HG03095 (cell line): ENCODE measurements around the gene SORD.
"Not testable (repeated sequence)": the region's sequence is repeated elsewhere in the genome, so short reads cannot be mapped to it uniquely, and the experiment has no call there.

Experiments used
- ATAC-seq: cut with Tn5 transposase; IDR thresholded peaks from one replicate; pipeline ENCODE4 v1.9.1; 2021; ENCODE audit warnings: moderate library complexity; ENCODE audit not compliant: unreplicated experiment

The SORD gene

DNA sequence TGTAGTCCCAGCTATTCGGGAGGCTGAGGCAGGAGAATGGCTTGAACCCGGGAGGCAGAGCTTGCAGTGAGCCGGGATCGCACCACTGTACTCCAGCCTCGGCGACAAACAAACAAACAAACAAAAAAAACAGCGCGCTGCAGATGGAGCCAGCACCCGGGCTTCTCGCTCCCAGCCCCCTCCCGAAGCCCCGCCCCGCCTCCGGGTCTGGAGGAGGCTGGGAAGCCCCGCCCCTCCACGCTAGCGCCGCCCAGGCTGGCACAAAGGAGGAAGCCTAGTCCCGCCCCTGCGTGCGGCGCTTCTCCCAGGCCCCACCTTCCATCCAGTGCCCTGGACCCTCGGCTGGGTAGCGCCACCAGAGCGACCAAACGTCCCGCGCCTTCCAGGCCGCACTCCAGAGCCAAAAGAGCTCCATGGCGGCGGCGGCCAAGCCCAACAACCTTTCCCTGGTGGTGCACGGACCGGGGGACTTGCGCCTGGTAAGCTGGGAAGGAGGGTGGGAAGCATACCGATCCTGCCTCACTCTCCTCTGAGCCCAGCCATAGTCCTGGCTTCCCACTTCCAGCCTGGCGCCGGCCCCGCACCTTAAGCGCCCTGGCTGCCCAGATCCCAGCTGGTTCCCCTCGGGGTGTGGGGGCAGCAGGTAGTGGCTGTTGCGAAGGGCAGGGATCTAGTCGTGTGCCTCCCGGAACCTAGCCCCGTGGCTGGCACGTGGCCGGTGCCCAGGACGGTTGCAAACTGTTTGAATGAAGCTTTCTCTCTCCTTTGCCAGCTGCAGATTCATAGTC is at the start of gene SORD:
Gene SORD (plus strand): TSS at position 325 of the 788 bp plus-strand sequence. CDS start 89 bp downstream, at position 414.
- ATAC-seq: peak; percentile 94

DNA sequence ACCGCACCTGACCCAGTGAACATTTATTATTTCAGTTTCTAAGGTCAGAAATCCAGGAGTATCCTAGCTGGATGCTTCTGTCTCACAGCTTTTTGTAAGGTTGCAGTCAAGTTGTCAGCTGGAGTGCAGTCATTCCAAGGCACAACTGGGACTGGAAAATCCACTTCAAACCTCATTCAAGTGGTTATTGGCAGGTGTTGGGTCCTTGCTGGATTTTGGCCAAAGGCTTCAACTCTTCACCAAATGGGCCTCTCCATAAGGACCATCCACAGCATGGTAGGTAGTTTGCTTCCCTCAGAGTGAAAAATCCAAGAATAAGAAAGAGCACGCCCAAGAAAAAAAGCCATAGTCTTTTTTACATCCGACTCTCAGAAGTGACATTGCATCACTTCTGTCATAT is 46.8 kb upstream of the SORD start:
- ATAC-seq: not testable (repeated sequence)

DNA sequence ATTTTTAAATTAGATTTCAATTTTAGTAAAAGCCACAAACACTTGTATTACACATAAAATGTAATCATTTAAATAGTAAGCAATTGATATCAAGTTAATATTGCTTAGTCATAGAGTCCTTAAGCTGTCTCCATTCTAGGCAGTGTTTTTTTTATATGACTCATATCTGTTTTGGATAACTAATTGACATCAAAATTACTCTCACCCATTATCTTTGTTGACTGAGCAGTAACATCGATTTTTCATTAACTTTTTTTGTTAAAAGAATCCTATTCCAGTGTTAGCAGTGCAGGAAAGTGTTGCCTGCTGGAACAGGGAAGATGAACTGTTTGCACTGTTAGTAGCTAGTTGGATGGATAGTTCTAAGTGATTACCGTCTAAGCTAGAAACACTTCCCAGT is 45.2 kb upstream of the SORD start:
- ATAC-seq: not testable (repeated sequence)

DNA sequence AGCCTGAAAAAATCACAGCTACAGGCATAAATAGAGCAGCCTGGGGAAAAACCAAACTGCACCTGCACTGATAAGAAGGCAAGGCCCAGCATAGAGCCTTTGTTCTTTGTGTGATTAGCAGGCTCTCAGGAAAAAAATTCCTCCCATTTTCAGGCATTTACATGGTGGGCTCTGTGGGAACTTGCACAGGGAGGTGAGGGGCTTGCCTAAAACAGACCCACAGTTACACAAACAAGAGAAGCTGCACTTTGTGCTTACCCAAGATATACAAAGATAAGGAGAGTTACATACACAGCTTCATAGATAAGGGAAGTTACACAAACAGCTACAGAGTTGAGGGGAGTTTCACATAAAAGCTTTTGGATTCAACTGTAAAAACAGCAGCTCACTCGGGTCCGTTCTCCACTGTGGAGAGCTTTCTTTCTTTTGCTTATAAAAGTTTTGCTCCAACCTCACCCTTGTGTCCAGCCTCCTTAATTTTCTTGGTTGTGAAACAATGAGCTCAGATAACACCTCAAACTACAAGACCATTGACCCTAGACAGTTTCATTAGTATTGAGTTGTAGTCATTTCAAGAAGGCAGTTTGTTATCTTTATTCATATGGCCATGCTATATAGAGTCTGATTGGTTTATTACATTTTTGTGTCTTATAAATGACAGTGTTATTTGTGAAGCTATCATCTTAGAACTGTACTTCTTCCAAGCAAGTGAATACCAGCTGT is 43.2 kb upstream of the SORD start:
- not testable (repeated sequence) for ATAC-seq

DNA sequence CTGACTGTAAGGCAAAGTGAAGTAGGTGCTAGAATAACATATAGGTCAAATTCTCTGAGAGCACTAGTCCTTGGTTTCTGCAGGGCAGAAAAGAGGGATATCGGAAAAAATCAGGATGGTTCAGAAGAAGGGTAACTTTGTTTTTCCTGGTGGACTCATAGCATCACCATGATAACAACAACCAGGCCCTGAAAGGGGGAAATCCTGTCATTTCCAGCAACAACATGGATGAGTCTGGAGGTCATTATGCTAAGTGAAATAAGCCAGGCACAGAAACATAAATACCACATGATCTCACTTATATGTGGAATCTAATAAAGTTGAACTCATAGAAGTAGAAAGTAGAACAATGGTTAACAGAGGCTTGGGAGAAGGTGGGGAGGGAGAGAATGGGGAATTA is 38.9 kb upstream of the SORD start:
- not testable (repeated sequence) for ATAC-seq

DNA sequence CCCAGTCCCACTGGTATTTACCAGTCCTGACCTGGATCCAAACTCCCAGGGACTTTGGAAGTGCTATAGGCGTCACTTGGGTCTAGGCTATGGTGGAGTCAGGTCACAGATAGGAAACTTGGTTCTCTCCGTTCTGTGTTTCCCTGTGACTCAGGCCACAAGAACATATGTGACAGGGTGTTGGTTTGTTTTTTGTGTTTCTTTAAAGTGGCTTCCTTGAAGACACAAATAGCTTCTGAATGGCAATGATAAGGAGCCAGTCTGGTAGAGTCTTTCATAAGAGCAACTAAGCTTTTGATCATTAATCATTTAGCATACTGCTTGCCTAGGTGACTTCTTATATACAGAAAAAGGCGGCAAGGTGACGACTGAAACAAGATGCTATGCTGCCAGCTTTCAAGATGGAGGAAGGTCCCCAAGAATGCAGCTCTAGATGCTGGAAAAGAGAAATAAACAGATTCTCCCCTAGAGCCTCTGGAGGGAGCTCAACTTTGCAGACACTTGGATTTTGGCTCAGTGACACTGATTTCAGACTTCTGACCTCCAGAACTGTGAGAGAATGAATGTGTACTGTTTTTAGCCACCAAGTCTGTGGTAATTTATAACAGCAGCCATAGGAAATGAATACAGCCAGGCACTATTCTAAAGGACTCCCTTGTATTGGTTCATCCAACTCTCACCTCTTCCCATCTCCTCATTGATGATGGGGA is 36.5 kb upstream of the SORD start:
- ATAC-seq: not testable (repeated sequence)

DNA sequence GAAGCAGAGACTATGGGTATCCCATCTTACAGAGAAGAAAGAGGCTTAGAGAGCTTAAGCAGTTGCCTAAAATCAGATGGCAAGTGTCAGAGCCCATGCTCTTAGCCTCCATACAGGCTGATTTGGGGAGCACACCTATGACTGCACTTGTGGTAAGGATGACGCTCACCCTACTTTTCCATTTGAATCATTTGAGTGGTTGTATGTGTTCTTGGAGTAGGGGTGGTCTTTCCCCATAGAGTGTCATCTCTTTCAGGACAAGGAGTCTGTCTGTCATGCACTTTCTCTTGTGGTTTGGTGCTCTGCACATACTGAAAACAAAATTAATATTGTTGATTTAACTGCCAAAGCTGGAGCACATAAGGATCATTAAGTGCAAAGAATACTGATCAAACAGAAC is 35.3 kb upstream of the SORD start:
- ATAC-seq: not testable (repeated sequence)

DNA sequence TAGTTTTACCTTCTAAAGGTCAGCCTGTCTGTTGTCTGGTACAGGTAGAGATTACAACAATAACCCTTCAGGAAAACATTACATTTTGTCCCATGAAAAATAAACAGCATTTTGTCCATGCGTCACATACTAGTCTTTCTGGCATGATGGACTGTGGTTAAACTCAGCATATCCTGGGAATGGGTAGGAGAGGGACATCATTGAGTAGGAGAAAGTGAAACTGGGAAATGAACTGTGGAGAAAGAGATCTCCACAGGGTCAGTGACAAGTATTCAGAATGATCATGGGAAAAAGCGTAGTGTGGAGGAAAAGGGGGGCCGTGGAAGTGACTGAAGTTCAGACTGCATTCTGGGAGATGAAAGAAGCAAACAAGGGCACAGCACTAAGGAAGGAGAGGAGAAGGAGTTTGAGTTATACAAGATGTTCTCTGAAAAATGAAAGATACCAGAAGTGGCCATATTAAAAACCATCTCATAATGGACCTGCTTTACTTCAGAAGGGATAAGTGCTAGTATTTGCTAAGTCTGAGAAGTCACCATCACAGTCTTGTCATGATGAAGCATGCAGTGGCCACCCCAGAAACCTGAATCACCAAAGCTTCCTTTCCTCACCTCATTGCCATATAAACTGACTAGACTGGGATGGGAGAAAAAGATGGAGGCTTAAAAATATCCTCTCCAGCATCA is 34.7 kb upstream of the SORD start:
- ATAC-seq: not testable (repeated sequence)

DNA sequence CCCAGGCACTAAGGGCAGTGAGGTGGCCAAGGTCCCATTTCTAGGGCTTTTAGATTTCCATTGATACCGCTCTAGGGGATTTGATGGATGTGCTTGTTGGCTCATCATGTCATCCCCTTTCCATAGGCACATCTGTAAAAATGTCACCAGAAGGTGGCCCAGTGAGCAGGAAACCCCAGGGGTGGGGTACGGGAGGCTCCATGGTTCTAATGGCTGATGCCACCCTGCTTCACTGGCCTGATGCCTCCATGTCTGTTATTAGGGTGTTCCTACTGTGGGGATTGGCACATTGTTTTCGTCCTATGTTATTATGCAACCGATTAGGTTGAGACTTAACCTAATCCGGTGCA is 34.1 kb upstream of the SORD start:
- ATAC-seq: not testable (repeated sequence)

DNA sequence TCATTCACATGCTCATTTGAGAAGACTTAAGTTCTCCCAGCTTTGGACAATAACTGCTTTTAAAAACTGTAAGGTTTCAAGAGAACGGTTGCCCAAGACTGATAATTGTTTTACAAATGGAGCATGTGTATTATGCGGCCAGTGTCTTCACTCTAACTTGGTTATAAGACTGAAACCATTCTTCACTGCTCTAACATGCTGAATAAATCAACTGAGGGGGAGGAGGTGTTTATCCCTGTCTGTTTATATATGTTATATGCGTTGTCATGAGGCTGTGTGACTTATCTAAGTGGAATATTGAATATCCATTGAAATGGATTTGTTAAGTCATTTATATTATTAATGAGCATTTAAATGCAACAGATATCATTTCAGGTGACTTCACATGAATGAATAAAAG is 25.4 kb upstream of the SORD start:
- ATAC-seq: not testable (repeated sequence)

DNA sequence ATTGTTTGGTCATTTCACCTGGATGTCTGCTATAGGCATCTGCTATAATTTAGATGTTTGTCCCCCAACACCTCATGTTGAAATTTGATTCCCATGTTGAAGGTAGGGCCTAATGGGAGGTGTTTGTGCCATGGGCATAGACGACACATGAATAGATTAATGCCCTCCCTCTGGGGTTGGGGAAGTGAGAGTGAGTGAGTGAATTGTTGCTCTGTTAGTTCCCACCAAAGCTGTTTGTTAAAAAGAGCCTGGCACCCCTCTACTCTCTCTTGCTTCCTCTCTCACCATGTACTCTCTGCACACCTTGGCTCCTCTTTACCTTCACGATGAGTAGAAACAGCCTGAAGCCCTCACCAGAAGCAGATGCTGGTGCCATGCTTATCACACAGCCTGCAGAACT is 23.9 kb upstream of the SORD start:
- ATAC-seq: no peak

DNA sequence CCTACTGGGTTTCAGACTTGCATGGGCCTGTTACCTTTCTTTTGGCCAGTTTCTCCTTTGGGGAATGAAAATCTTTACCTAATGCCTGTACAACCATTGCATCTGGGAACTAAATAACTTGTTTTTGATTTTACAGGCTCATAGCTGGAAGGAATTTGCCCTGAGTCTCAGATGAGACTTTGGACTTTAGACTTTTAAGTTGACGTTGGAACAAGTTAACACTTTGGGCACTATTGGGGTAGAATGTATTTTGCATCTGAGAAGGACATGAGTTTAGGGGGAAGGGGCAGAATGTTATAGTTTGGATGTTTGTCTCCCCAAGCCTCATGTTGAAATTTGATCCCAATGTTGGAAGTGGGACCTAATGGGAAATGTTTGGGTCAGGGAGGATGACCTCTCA is 21.8 kb upstream of the SORD start:
- not testable (repeated sequence) for ATAC-seq

DNA sequence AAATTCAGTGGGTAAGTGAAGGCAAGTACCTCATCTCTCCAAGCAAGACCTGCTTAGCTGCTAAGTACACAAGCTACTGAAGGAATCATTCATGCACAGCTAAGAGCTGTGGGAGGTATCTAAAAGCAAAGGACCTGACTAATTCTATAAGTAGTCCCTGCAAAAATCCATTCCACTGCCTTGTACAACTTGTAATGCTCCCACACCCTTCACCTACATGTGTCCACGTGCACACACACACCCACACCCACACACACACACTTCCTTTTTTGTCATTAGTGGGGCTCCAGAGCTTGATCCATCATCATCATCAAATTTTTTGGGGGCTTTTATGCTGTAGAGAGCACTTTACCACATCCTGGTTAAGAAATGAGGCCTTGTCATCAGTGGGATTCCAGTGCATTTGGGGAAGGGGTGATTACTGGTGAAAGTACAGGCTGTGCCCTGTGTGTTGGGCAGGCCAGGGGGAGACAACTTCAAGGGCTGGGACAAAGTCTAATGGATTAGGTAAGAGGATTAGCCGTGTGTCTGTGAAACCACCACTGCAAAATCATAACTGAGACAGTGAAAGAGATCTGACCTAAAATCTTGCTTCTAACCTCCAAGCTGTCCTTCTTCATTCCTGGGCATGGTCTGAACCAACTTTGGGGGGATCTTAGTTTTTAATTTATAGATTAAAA is 19.1 kb upstream of the SORD start:
- not testable (repeated sequence) for ATAC-seq

DNA sequence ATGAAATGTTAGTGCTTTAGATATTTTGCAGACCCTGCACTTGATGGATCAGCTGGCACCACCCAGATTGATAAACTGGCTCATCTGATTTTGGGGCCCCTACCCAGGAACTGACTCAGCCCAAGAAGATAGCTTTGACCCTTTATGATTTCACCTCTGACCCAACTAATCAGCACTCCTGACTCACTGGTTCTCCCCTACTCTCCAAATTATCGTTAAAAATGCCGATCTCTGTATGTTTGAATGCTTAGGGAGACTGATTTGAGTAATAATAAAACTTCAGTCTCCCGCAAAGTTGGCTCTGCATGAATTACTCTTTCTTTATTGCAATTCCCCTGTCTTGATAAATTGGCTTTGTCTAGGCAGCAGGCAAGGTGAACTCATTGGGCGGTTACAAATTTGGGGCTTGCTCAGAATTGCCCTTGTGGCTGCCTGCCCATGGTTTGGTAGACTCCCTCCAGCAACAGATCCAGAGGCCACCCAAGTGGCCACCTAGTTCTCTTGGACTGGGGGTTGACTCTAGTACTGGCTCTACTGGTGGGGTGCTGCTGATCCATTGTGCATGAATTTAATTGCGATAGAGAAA is 18.3 kb upstream of the SORD start:
- not testable (repeated sequence) for ATAC-seq

DNA sequence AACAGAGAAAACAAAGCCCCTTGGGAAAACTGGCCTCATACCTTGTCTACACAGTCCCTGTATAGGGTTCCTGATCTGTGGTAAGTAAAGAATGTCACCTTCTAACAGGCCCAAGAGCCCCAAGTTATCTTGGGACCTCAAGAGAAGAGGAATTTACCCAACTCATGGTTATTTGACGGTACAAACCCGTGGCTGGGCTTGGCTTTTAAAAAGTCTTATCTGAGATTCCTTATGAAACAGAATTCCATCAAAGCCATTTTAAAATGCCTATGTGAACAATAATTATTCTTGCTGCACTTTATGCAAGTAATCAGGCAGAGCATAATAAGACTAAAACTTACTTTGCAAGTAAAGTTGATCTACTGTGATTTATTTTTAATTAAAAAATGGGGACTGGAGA is 13.9 kb upstream of the SORD start:
- ATAC-seq: no peak

DNA sequence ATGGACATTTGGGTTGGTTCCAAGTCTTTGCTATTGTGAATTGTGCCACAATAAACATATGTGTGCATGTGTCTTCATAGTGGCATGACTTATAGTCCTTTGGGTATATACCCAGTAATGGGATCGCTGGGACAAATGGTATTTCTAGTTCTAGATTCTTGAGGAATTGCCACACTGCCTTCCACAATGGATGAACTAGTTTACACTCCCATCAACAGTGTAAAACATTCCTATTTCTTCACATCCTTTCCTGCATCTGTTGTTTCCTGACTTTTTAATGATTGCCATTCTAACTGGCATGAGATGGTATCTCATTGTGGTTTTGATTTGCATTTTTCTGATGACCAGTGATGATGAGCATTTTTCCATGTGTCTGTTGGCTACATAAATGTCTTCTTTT is 7.9 kb upstream of the SORD start:
- ATAC-seq: not testable (repeated sequence)

DNA sequence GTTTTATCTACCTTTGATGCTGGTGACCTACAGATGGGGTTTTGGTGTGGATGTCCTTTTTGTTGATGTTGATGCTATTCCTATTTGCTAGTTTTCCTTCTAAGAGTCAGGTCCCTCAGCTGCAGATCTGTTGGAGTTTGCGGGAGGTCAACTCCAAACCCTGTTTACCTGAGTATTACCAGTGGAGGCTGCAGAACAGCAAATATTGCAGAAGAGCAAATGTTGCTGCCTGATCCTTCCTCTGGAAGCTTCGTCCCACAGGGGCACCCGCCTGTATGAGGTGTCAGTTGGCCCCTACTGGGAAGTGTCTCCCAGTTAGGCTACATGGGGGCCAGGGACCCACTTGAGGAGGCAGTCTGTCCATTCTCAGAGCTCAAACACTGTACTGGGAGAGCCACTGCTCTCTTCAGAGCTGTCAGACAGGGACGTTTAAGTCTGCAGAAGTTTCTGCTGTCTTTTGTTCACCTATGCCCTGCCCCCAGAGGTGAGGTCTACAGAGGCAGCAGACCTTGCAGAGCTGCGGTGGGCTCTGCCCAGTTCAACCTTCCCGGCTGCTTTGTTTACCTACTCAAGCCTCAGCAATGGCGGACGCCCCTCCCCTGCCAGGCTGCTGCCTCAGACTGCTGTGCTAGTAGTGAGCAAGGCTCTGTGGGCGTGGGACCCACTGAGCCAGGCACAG is 2.6 kb upstream of the SORD start:
- not testable (repeated sequence) for ATAC-seq

DNA sequence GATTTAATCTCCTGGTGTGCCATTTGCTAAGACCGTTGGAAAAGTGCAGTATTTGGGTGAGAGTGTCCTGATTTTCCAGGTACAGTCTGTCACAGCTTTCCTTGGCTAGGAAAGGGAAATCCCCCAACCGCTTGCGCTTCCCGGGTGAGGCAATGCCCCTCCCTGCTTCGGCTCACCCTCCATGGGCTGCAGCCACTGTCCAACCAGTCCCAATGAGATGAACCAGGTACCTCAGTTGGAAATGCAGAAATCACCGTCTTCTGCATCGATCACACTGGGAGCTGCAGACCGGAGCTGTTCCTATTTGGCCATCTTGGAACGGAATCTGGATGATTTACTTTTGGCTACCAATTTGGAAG is 2.1 kb upstream of the SORD start:
- not testable (repeated sequence) for ATAC-seq

DNA sequence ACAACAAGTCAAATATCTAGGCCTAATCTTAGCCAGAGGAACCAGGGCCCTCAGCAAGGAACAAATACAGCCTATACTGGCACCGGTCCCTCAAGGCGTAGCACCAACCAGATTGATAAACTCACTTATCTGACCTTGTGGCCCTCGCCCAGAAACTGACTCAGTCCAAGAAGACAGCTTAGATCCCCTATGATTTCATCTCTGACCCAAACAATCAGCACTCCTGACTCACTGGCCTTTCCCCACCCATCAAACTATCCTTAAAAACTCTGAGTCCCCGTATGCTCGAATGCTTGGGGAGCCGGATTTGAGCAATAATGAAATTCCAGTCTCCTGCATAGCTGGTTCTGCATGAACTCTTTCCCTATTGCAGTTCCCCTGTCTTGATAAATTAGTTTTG is 1.6 kb upstream of the SORD start:
- no peak for ATAC-seq
